ENCODE results near the gene TRIM46. TPM values are rescaled to one million over a fixed set of nuclear protein-coding genes. Genes with fewer than 3 reads are reported as not detected.

The TRIM46 gene
- total RNA-seq, 1 experiment from 2014 or later, result 18.4 TPM

GRCh38 chr1:155170101-155170785 is 3.4 kb upstream of the TRIM46 start:
- Histone ChIP-seq H3K4ac (ENCODE audit: low read depth, low read length) (no peak overlapping the region), H3K56ac (ENCODE audit: insufficient read length, low read depth, low read length) (no peak overlapping the region), H3K79me2 (ENCODE audit: insufficient read depth, low read length) (no peaks in the 10 kb centered on the region; the same call in 1 of the 2 replicates), H4K91ac (ENCODE audit: insufficient read length, low read depth, low read length) (no peak overlapping the region), H3K79me1 (ENCODE audit: insufficient read depth, low read depth, low read length, poor library complexity, severe bottlenecking) (no peaks in the 10 kb centered on the region), H2BK15ac (ENCODE audit: low read depth, low read length) (no peak overlapping the region), H3K14ac (ENCODE audit: insufficient read depth, low read length) (no peak overlapping the region), H3K27ac (ENCODE audit: insufficient read length, low read depth, low read length) (no peak overlapping the region), H3K4me1 (ENCODE audit: insufficient read depth, low read length) (no peaks in the 10 kb centered on the region), H4K8ac (replicated peaks; ENCODE audit: insufficient read length, low read depth, low read length) (no peak overlapping the region), H2BK5ac (ENCODE audit: insufficient read length, low read length) (no peak overlapping the region), H3K18ac (ENCODE audit: insufficient read length, low read depth, low read length) (no peak overlapping the region), H2BK12ac (ENCODE audit: insufficient read length, low read depth, low read length) (no peak overlapping the region), H3K23ac (ENCODE audit: insufficient read length, low read depth, low read length) (no peak overlapping the region), H4K5ac (ENCODE audit: insufficient read length, low read depth, low read length) (no peak overlapping the region), H2AFZ (ENCODE audit: low read length) (no peak overlapping the region), H2BK20ac (ENCODE audit: low read depth, low read length, poor library complexity, severe bottlenecking) (no peak overlapping the region), H2AK5ac (ENCODE audit: insufficient read length, low read length) (no peak overlapping the region), H3K23me2 (ENCODE audit: insufficient read length, low read depth, low read length, poor library complexity, severe bottlenecking) (peaks cover 25% of the 10 kb centered on the region), H3K4me2 (ENCODE audit: insufficient read depth, insufficient read length, low read length) (no peak overlapping the region), H3K9ac (ENCODE audit: extremely low read depth, insufficient read length, low read length) (no peak overlapping the region), H3K9me3 (ENCODE audit: control insufficient read depth, low read depth, low read length) (no peaks in the 10 kb centered on the region), H2BK120ac (ENCODE audit: low read depth, low read length, poor library complexity, severe bottlenecking) (no peak overlapping the region), H3T11ph (ENCODE audit: low read length) (no peak overlapping the region), H3K27me3 (ENCODE audit: insufficient read depth, low read length) (no peaks in the 10 kb centered on the region), H4K20me1 (ENCODE audit: control insufficient read depth, insufficient read depth, insufficient read length) (no peaks in the 10 kb centered on the region)
- Mint-ChIP-seq H3K36me3 (ENCODE audit: insufficient read depth in 1 of 3, low read depth in 3 of 3) (peaks cover 3 to 22% (median 16%) of the 10 kb centered on the region in 3 experiments), H3K4me3 (peak overlapping the region in 1 of 2 experiments; percentile 0; a peak in 1 of 5 replicates), H3K27me3 (ENCODE audit: low read depth) (no peaks in the 10 kb centered on the region; the same call in none of the 2 replicates), H3K9me3 (peaks cover 0 to 4% of the 10 kb centered on the region in 2 experiments; a peak in 2 of 5 replicates), H3K27ac (no peak overlapping the region), H3K4me1 (peaks cover 23 to 37% of the 10 kb centered on the region in 2 experiments)
- TF ChIP-seq, protein P1, sequence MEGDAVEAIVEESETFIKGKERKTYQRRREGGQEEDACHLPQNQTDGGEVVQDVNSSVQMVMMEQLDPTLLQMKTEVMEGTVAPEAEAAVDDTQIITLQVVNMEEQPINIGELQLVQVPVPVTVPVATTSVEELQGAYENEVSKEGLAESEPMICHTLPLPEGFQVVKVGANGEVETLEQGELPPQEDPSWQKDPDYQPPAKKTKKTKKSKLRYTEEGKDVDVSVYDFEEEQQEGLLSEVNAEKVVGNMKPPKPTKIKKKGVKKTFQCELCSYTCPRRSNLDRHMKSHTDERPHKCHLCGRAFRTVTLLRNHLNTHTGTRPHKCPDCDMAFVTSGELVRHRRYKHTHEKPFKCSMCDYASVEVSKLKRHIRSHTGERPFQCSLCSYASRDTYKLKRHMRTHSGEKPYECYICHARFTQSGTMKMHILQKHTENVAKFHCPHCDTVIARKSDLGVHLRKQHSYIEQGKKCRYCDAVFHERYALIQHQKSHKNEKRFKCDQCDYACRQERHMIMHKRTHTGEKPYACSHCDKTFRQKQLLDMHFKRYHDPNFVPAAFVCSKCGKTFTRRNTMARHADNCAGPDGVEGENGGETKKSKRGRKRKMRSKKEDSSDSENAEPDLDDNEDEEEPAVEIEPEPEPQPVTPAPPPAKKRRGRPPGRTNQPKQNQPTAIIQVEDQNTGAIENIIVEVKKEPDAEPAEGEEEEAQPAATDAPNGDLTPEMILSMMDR (conservative IDR thresholded peaks at IDR 0.05), result no peak
- no peak for DNase-seq
- WGBS (ENCODE audit: extremely low coverage, insufficient read length, low lambda C conversion rate), result no CpG with 5 or more reads among the region's 2 CpGs

All from H9 (cell line).